ENCODE data around the gene P4HA2. TPM values are rescaled to one million over a fixed set of nuclear protein-coding genes. Genes with fewer than 3 reads are reported as not detected.

P4HA2 gene
- total RNA-seq, 2 donors from 2014 or later = 15.1 to 19.6 TPM

DNA sequence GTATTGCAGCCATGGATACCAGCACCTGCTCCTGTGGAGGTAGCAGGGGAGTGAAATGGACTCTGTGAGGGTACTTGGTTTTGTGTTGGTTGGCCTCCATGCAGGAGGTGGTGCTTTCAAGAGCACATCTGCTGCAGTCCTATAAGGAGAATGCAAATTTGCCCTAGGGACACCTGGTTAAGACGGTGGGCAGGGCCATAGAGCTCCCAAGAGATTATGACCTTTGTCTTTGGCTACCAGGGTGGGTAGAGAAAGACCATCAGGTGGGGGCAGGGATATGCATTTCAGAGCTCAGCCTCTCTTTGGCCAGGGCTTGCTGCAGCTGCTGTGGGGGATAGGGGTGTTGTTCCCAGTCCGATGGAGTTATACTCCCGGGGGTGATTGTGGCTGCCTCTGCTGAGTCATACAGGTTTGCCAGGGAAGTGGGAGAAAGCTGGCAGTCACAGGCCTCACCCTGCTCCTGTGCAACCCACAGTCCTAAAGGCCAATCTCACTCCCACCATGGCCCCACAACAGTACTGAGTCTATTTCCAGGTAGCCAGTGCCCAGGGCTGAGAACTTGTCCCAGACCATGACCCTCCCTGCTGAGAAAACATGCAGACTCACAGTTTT lies 15.8 kb upstream of the P4HA2 start:
- H3K27me3 ChIP-seq (ENCODE audit: control insufficient read depth, insufficient read depth, low read length, poor library complexity, severe bottlenecking) = no peaks in the 10 kb centered on the region
- no peaks in the 10 kb centered on the region for H3K36me3 ChIP-seq (ENCODE audit: control insufficient read depth, insufficient read depth, low read length)
- Mint-ChIP-seq H3K4me1 (no peaks in the 10 kb centered on the region), H3K4me3 (no peak overlapping the region), H3K27ac (no peak overlapping the region), H3K9me3 (peaks cover 17% of the 10 kb centered on the region), H3K27me3 (ENCODE audit: insufficient read depth) (peaks cover 8% of the 10 kb centered on the region), H3K36me3 (ENCODE audit: low read depth) (peaks cover 2% of the 10 kb centered on the region)
- H3K27ac ChIP-seq (ENCODE audit: low read depth, low read length) = no peak overlapping the region
- no peak overlapping the region for H3K9ac ChIP-seq (ENCODE audit: extremely low read depth, low read length, poor library complexity, severe bottlenecking)
- no peak overlapping the region for H3K4me3 ChIP-seq (ENCODE audit: low read length)
- WGBS, 2 experiments (ENCODE audit: insufficient coverage in 1 of 2, insufficient read length in 1 of 2) = 93% methylated on average over 3 of the region's 3 CpGs; no CpG with 5 or more reads in 1 of the 2 experiments
- no peaks in the 10 kb centered on the region for H3K9me3 ChIP-seq (ENCODE audit: control insufficient read depth, low read length)
- peak; percentile 26 for DNase-seq
- no peaks in the 10 kb centered on the region for H3K4me1 ChIP-seq (ENCODE audit: control insufficient read depth, insufficient read depth, low read length)
- TF ChIP-seq CTCF (conservative IDR thresholded peaks at IDR 0.05) = no peak

DNA sequence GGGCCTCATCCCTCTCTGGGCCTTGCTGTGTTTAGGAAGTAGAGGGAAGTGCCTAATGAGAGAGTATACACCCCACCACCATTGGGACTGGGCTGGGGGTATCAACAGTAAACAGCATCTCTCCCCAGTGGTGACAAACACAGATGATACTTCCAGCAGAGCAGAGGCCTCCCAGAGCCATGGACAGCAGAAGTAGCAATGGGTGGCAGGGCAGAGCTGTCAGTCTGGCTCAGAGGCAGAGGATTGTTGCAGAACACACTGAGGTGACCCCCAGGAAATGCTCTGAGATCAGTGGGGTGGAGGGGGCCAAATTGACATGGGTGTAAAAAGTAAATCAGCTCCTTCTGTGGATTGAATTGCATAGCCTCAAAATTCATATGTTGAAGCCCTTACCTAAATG lies 12.1 kb upstream of the P4HA2 start:
- Mint-ChIP-seq H3K9me3 (peaks cover 17% of the 10 kb centered on the region), H3K27me3 (ENCODE audit: insufficient read depth) (peaks cover 3% of the 10 kb centered on the region), H3K4me1 (no peaks in the 10 kb centered on the region), H3K36me3 (ENCODE audit: low read depth) (peaks cover 2% of the 10 kb centered on the region), H3K4me3 (no peak overlapping the region), H3K27ac (no peak overlapping the region)
- Histone ChIP-seq H3K9me3 (ENCODE audit: control insufficient read depth, low read length) (no peaks in the 10 kb centered on the region), H3K4me1 (ENCODE audit: control insufficient read depth, insufficient read depth, low read length) (no peaks in the 10 kb centered on the region), H3K27ac (ENCODE audit: low read depth, low read length) (no peak overlapping the region), H3K9ac (ENCODE audit: extremely low read depth, low read length, poor library complexity, severe bottlenecking) (no peak overlapping the region), H3K36me3 (ENCODE audit: control insufficient read depth, insufficient read depth, low read length) (no peaks in the 10 kb centered on the region), H3K27me3 (ENCODE audit: control insufficient read depth, insufficient read depth, low read length, poor library complexity, severe bottlenecking) (no peaks in the 10 kb centered on the region), H3K4me3 (ENCODE audit: low read length) (no peak overlapping the region)
- DNase-seq = peak; percentile 37
- no peak for TF ChIP-seq CTCF (conservative IDR thresholded peaks at IDR 0.05)

GRCh38 chr5:132238901-132239500 lies 11.3 kb upstream of the P4HA2 start:
- no peaks in the 10 kb centered on the region for H3K9me3 ChIP-seq (ENCODE audit: control insufficient read depth, low read length)
- TF ChIP-seq CTCF (conservative IDR thresholded peaks at IDR 0.05) = no peak
- peak; percentile 21 for DNase-seq
- WGBS, 2 experiments (ENCODE audit: insufficient coverage in 1 of 2, insufficient read length in 1 of 2) = 94% methylated on average over 1 of the region's 1 CpG; no CpG with 5 or more reads in 1 of the 2 experiments
- H3K4me3 ChIP-seq (ENCODE audit: low read length) = no peak overlapping the region
- Mint-ChIP-seq H3K27ac (no peak overlapping the region), H3K9me3 (peaks cover 9% of the 10 kb centered on the region), H3K27me3 (ENCODE audit: insufficient read depth) (peaks cover 3% of the 10 kb centered on the region), H3K4me1 (no peaks in the 10 kb centered on the region), H3K4me3 (no peak overlapping the region), H3K36me3 (ENCODE audit: low read depth) (no peaks in the 10 kb centered on the region)
- H3K4me1 ChIP-seq (ENCODE audit: control insufficient read depth, insufficient read depth, low read length) = no peaks in the 10 kb centered on the region
- no peaks in the 10 kb centered on the region for H3K36me3 ChIP-seq (ENCODE audit: control insufficient read depth, insufficient read depth, low read length)
- H3K27me3 ChIP-seq (ENCODE audit: control insufficient read depth, insufficient read depth, low read length, poor library complexity, severe bottlenecking) = no peaks in the 10 kb centered on the region
- no peak overlapping the region for H3K27ac ChIP-seq (ENCODE audit: low read depth, low read length)
- H3K9ac ChIP-seq (ENCODE audit: extremely low read depth, low read length, poor library complexity, severe bottlenecking) = no peak overlapping the region

All from endodermal cell (in vitro differentiated cells).